Liver (tissue), 9 donors: ENCODE data around the gene SGF29. TPM values are rescaled to one million over a fixed set of nuclear protein-coding genes. Genes with fewer than 3 reads are reported as not detected.

Source experiments
- DNase-seq: peaks from one replicate; pipeline ENCODE4 v3.0.0-alpha.2; 2017; ENCODE audit warnings: low spot score
- H3K27ac ChIP-seq, 2 donors: one replicate each; pipeline ENCODE4 v1.7.0; 2013; ENCODE audit warnings: inconsistent platforms in 2 of 2, low read length in 2 of 2, control low read depth in 1 of 2, low read depth in 1 of 2, mild to moderate bottlenecking in 1 of 2
- H3K27me3 ChIP-seq, 4 donors: one replicate each; pipeline versions ENCODE4 v1.6.1 to v1.7.0; 2013; ENCODE audit warnings: low read length in 3 of 4, inconsistent platforms in 1 of 4, mild to moderate bottlenecking in 1 of 4, moderate library complexity in 1 of 4; ENCODE audit not compliant: control insufficient read depth in 4 of 4, insufficient read depth in 4 of 4
- H3K36me3 ChIP-seq, 4 donors: one replicate each; pipeline versions ENCODE4 v1.6.1 to v1.7.0; 2013; ENCODE audit warnings: low read length in 3 of 4, mild to moderate bottlenecking in 3 of 4, low read depth in 1 of 4, moderate library complexity in 1 of 4; ENCODE audit not compliant: control insufficient read depth in 4 of 4, insufficient read depth in 3 of 4
- H3K4me1 ChIP-seq, 4 donors: one replicate each; pipeline versions ENCODE4 v1.6.1 to v1.7.0; 2013; ENCODE audit warnings: low read length in 3 of 4, mild to moderate bottlenecking in 3 of 4, moderate library complexity in 1 of 4; ENCODE audit not compliant: control insufficient read depth in 4 of 4, insufficient read depth in 4 of 4
- H3K4me3 ChIP-seq, 3 donors: one replicate each; pipeline versions ENCODE4 v1.6.1 to v1.7.0; 2013; ENCODE audit warnings: low read length in 3 of 3, control low read depth in 1 of 3, low read depth in 1 of 3, mild to moderate bottlenecking in 1 of 3
- H3K9ac ChIP-seq, 2 donors: one replicate each; pipeline ENCODE4 v1.7.0; 2013; ENCODE audit warnings: low read length in 2 of 2, mild to moderate bottlenecking in 2 of 2, moderate library complexity in 2 of 2, control low read depth in 1 of 2, low read depth in 1 of 2
- H3K9me3 ChIP-seq, 4 donors: one replicate each; pipeline versions ENCODE4 v1.6.1 to v1.7.0; 2013; ENCODE audit warnings: low read length in 3 of 4; ENCODE audit not compliant: control insufficient read depth in 4 of 4
- ATF3 ChIP-seq: IDR thresholded peaks from 2 replicates; pipeline ENCODE4 v1.6.1; 2016; ENCODE audit warnings: antibody characterized with exemption
- CTCF ChIP-seq: fragments of 150-350 bp; IDR thresholded peaks from 2 replicates; pipeline ENCODE4 v1.5.1; 2017; ENCODE audit warnings: improper control_type of control experiment, low read depth, low read length; ENCODE audit not compliant: missing input control
- EGR1 ChIP-seq, 2 donors: IDR thresholded peaks; 2 replicates each; pipeline ENCODE4 v1.6.1; 2016 to 2018; ENCODE audit warnings: antibody characterized with exemption in 2 of 2, low read depth in 2 of 2
- FOXA1 ChIP-seq: IDR thresholded peaks from 2 replicates; pipeline ENCODE4 v1.6.1; 2016; ENCODE audit warnings: antibody characterized with exemption
- FOXA2 ChIP-seq: IDR thresholded peaks from 2 replicates; pipeline ENCODE4 v1.6.1; 2016; ENCODE audit warnings: antibody characterized with exemption
- GABPA ChIP-seq, 2 donors: IDR thresholded peaks in 1 of 2; conservative IDR thresholded peaks in 1 of 2; 2 replicates each; pipeline ENCODE4 v1.6.1; 2016; ENCODE audit warnings: antibody characterized with exemption in 2 of 2, mild to moderate bottlenecking in 1 of 2, moderate library complexity in 1 of 2
- HNF4A ChIP-seq, 2 donors: conservative IDR thresholded peaks; 2 replicates each; pipeline ENCODE4 v1.6.1; 2016; ENCODE audit warnings: antibody characterized with exemption in 2 of 2, mild to moderate bottlenecking in 2 of 2
- HNF4G ChIP-seq: IDR thresholded peaks from 2 replicates; pipeline ENCODE4 v1.6.1; 2016; ENCODE audit warnings: antibody characterized with exemption
- JUND ChIP-seq, 2 donors: IDR thresholded peaks; 2 replicates each; pipeline ENCODE4 v1.6.1; 2016; ENCODE audit warnings: antibody characterized with exemption in 2 of 2
- MAX ChIP-seq: IDR thresholded peaks from 2 replicates; pipeline ENCODE4 v1.6.1; 2016; ENCODE audit warnings: antibody characterized with exemption
- NR2F2 ChIP-seq: IDR thresholded peaks from 2 replicates; pipeline ENCODE4 v1.6.1; 2016; ENCODE audit warnings: antibody characterized with exemption
- RAD21 ChIP-seq, 2 donors: IDR thresholded peaks; 2 replicates each; pipeline ENCODE4 v1.6.1; 2016; ENCODE audit warnings: antibody characterized with exemption in 2 of 2, mild to moderate bottlenecking in 2 of 2
- REST ChIP-seq: IDR thresholded peaks from 2 replicates; pipeline ENCODE4 v1.6.1; 2016; ENCODE audit warnings: antibody characterized with exemption, mild to moderate bottlenecking
- RXRA ChIP-seq, 2 donors: IDR thresholded peaks; 2 replicates each; pipeline ENCODE4 v1.6.1; 2017 to 2018; ENCODE audit warnings: antibody characterized with exemption in 2 of 2, mild to moderate bottlenecking in 1 of 2
- SP1 ChIP-seq: IDR thresholded peaks from 2 replicates; pipeline ENCODE4 v1.6.1; 2018; ENCODE audit warnings: antibody characterized with exemption, mild to moderate bottlenecking
- TAF1 ChIP-seq: conservative IDR thresholded peaks from 2 replicates; pipeline ENCODE4 v1.6.1; 2016; ENCODE audit warnings: antibody characterized with exemption, mild to moderate bottlenecking
- YY1 ChIP-seq: IDR thresholded peaks from 2 replicates; pipeline ENCODE4 v1.6.1; 2016; ENCODE audit warnings: antibody characterized with exemption, mild to moderate bottlenecking
- ZBTB33 ChIP-seq: IDR thresholded peaks from 2 replicates; pipeline ENCODE4 v1.6.1; 2016; ENCODE audit warnings: antibody characterized with exemption
- WGBS: extraction: QIAGEN DNeasy Blood & Tissue Kit; methylation state at CpG from one replicate; pipeline ENCODE4 v1.1.7; 2013; 5-methylcytosine and 5-hydroxymethylcytosine counted together
- polyA plus RNA-seq, 2 donors: library from polyadenylated mRNA; stranded (reverse) in 1 of 2; unstranded in 1 of 2; fragments of 200-250 nt in 1 of 2; fragments of >200 nt in 1 of 2; fragmentation: Nextera tagmentation in 1 of 2; extraction: Ambion mirVana in 1 of 2; gene quantifications; one replicate each; pipeline versions ENCODE4 v1.2.1 to v1.2.3, GENCODE V29; 2013 to 2015
- total RNA-seq, 2 donors: library from RNA; depleted of rRNA; stranded (reverse); fragments of >200 nt; gene quantifications; one replicate each; pipeline ENCODE4 v1.2.3, GENCODE V29; 2014
- donor health status: healthy.
- donor health status: healthy.
- donor health status: healthy.
- donor health status: healthy.
- donor health status: healthy.

The SGF29 gene
- total and polyA plus RNA-seq, 4 donors: 6.5 to 18.1 (median 10.5) TPM

- TF ChIP-seq SP1 (no peak), GABPA (IDR thresholded peaks at IDR 0.05 in 1 of 2, conservative IDR thresholded peaks at IDR 0.05 in 1 of 2) (no peak), EGR1 (IDR thresholded peaks at IDR 0.05; ENCODE audit: low read depth in 2 of 2) (no peak), YY1 (no peak), REST (no peak), RXRA (IDR thresholded peaks at IDR 0.05) (no peak), TAF1 (no peak), FOXA1 (no peak), ATF3 (no peak), RAD21 (IDR thresholded peaks at IDR 0.05) (no peak), FOXA2 (no peak), ZBTB33 (no peak), NR2F2 (no peak), MAX (no peak), HNF4A (conservative IDR thresholded peaks at IDR 0.05) (no peak)
- no peak overlapping the region for H3K4me3 ChIP-seq
- no peaks in the 10 kb centered on the region for H3K27me3 ChIP-seq
- peaks cover 6 to 49% (median 32%) of the 10 kb centered on the region in 4 donors for H3K4me1 ChIP-seq
- H3K36me3 ChIP-seq: no peaks in the 10 kb centered on the region
- 53% methylated on average over 5 of the region's 5 CpGs for WGBS
- DNase-seq: no peak
- peak overlapping the region in 1 of 2 donors; percentile 66 for H3K9ac ChIP-seq
- H3K9me3 ChIP-seq: no peaks in the 10 kb centered on the region
- peak overlapping the region; percentile 87 to 95 for H3K27ac ChIP-seq
Observed at GRCh38 chr16:28527985-28528384, 25.7 kb upstream of the SGF29 start.

GRCh38 chr16:28528463-28528867 is 25.3 kb upstream of the SGF29 start:
- WGBS: 30% methylated on average over 5 of the region's 5 CpGs
- Histone ChIP-seq H3K4me1 (peaks cover 10 to 51% (median 36%) of the 10 kb centered on the region in 4 donors), H3K9ac (peak overlapping the region in 1 of 2 donors; percentile 66), H3K36me3 (no peaks in the 10 kb centered on the region), H3K4me3 (no peak overlapping the region), H3K27ac (peak overlapping the region; percentile 87 to 95), H3K27me3 (no peaks in the 10 kb centered on the region), H3K9me3 (no peaks in the 10 kb centered on the region)
- no peak for DNase-seq
- no peak for TF ChIP-seq NR2F2
- peak; percentile 82 for TF ChIP-seq FOXA2
- no peak for TF ChIP-seq GABPA (IDR thresholded peaks at IDR 0.05 in 1 of 2, conservative IDR thresholded peaks at IDR 0.05 in 1 of 2)
- no peak for TF ChIP-seq EGR1 (IDR thresholded peaks at IDR 0.05; ENCODE audit: low read depth in 2 of 2)
- TF ChIP-seq YY1: peak; percentile 96
- peak; percentile 80 for TF ChIP-seq FOXA1
- TF ChIP-seq SP1: peak; percentile 77
- TF ChIP-seq RAD21 (IDR thresholded peaks at IDR 0.05): peak; percentile 38 to 44
- TF ChIP-seq CTCF: no peak
- no peak for TF ChIP-seq MAX
- peak; percentile 65 to 79 for TF ChIP-seq HNF4A (conservative IDR thresholded peaks at IDR 0.05)
- no peak for TF ChIP-seq ATF3
- peak in 1 of 2 donors; percentile 58 for TF ChIP-seq JUND (IDR thresholded peaks at IDR 0.05)
- no peak for TF ChIP-seq TAF1
- TF ChIP-seq HNF4G: no peak
- peak; percentile 72 to 87 for TF ChIP-seq RXRA (IDR thresholded peaks at IDR 0.05)
- peak; percentile 29 for TF ChIP-seq ZBTB33
